Caco-2 (cell line): ENCODE data around the gene HDAC2. TPM values are rescaled to one million over a fixed set of nuclear protein-coding genes. Genes with fewer than 3 reads are reported as not detected.

ENCODE experiments used
- BruUV-seq: library from RNA; stranded (reverse); fragments of 400-500 nt; replicated peaks from 2 replicates; lab custom pipeline; 2021; lab: Mats Ljungman, UMichigan
- CTCF ChIA-PET: fragments of 300-600 bp; sonication (Branson Sonifier 250); formaldehyde crosslinking; loops from one replicate; lab custom pipeline; 2022; ENCODE audit warnings: antibody characterized with exemption; lab: Charles Lee
- POLR2A ChIA-PET: fragments of 300-600 bp; sonication (Branson Sonifier 250); formaldehyde crosslinking; loops from one replicate; lab custom pipeline; 2022; ENCODE audit warnings: antibody characterized with exemption; lab: Charles Lee
- DNase-seq, 2 experiments: peaks; one replicate each; pipeline versions ENCODE4 v3.0.0 to v3.0.0-alpha.2; 2020 to 2022
- H3K27me3 ChIP-seq: replicated peaks from 2 replicates; pipeline ENCODE4 v1.6.0; 2011; ENCODE audit warnings: low read length; ENCODE audit not compliant: control insufficient read depth, insufficient read depth
- H3K36me3 ChIP-seq: 2 replicates; pipeline ENCODE4 v1.5.1; 2011; ENCODE audit warnings: low read length; ENCODE audit not compliant: control insufficient read depth, insufficient read depth
- H3K4me1 ChIP-seq: fragments of 250-450 bp; sonication (Bioruptor Pico); 2 replicates; pipeline ENCODE4 v1.5.1; 2020; ENCODE audit warnings: mild to moderate bottlenecking
- H3K4me3 ChIP-seq: 2 replicates; pipeline ENCODE4 v1.5.1; 2011; ENCODE audit warnings: low read depth, mild to moderate bottlenecking, control low read depth, low read length
- H3K9me3 ChIP-seq: fragments of 250-450 bp; sonication (Bioruptor Pico); 2 replicates; pipeline ENCODE4 v1.5.1; 2020; ENCODE audit warnings: mild to moderate bottlenecking, moderate library complexity
- H3K27ac Mint-ChIP-seq: one replicate; pipeline ENCODE4 v1.8.0; 2022; ENCODE audit warnings: mixed read lengths; ENCODE audit not compliant: unreplicated experiment
- H3K27me3 Mint-ChIP-seq: one replicate; pipeline ENCODE4 v1.8.0; 2022; ENCODE audit warnings: mixed read lengths; ENCODE audit not compliant: insufficient read depth, unreplicated experiment
- H3K36me3 Mint-ChIP-seq: one replicate; pipeline ENCODE4 v1.8.0; 2022; ENCODE audit warnings: mild to moderate bottlenecking, mixed read lengths; ENCODE audit not compliant: insufficient read depth, unreplicated experiment
- H3K4me1 Mint-ChIP-seq: one replicate; pipeline ENCODE4 v1.8.0; 2022; ENCODE audit warnings: low read depth, mixed read lengths; ENCODE audit not compliant: unreplicated experiment
- H3K4me3 Mint-ChIP-seq: one replicate; pipeline ENCODE4 v1.8.0; 2022; ENCODE audit warnings: mild to moderate bottlenecking, moderate library complexity, mixed read lengths; ENCODE audit not compliant: unreplicated experiment
- H3K9me3 Mint-ChIP-seq: one replicate; pipeline ENCODE4 v1.8.0; 2022; ENCODE audit warnings: mixed read lengths; ENCODE audit not compliant: unreplicated experiment
- CTCF ChIP-seq, 2 experiments: fragments of 200-600 bp in 1 of 2; IDR thresholded peaks; 1 replicate in 1 of 2; 2 replicates in 1 of 2; pipeline versions ENCODE4 v1.5.1 to v1.8.0; 2011 to 2022; ENCODE audit warnings: antibody characterized with exemption in 1 of 2, control low read depth in 1 of 2, inconsistent platforms in 1 of 2, low read depth in 1 of 2, low read length in 1 of 2, mild to moderate bottlenecking in 1 of 2, moderate library complexity in 1 of 2; ENCODE audit not compliant: insufficient read depth in 1 of 2, severe bottlenecking in 1 of 2, unreplicated experiment in 1 of 2
- intact Hi-C: fragments of 100-400 bp; cut with micrococcal nuclease; formaldehyde crosslinking; loops from one replicate; pipeline ENCODE4 v1.10.0; 2022; ENCODE audit not compliant: unreplicated experiment
- total RNA-seq: library from RNA; stranded (reverse); gene quantifications from 2 replicates; pipeline ENCODE4 v1.2.3, GENCODE V29; 2022

The HDAC2 gene
- total RNA-seq, 1 experiment from 2014 or later, result 201 TPM

- H3K36me3 ChIP-seq, result no peaks in the 10 kb centered on the region
- H3K27me3 ChIP-seq, result no peaks in the 10 kb centered on the region
- DNase-seq, result no peak
- ChIA-PET CTCF (interaction anchor here (1.0 to 1.6 kb wide), 5 partner anchors 29 to 1029 kb away, joined by 3 to 12 read pairs (median 4); no protein-coding TSS in a partner anchor), POLR2A (no interaction called here)
- peaks cover 8% of the 10 kb centered on the region for H3K4me1 Mint-ChIP-seq
- no peaks in the 10 kb centered on the region for H3K27me3 Mint-ChIP-seq
- H3K27ac Mint-ChIP-seq, result no peak overlapping the region
- no peak overlapping the region for H3K4me3 ChIP-seq
- intact Hi-C loops, result loop anchor here (1.0 to 10.0 kb wide), 3 partner anchors 774 to 1128 kb away; no protein-coding TSS in a partner anchor
- no peak overlapping the region for H3K4me3 Mint-ChIP-seq
- no TSS peak for BruUV-seq
- no peak for TF ChIP-seq CTCF (IDR thresholded peaks at IDR 0.05; ENCODE audit: insufficient read depth in 1 of 2, low read depth in 1 of 2, low read length in 1 of 2, severe bottlenecking in 1 of 2, unreplicated experiment in 1 of 2)
- H3K9me3 ChIP-seq, result no peaks in the 10 kb centered on the region
- H3K4me1 ChIP-seq, result peaks cover 5% of the 10 kb centered on the region; the same call in 1 of the 2 replicates
- no peaks in the 10 kb centered on the region for H3K9me3 Mint-ChIP-seq
- peaks cover 4% of the 10 kb centered on the region for H3K36me3 Mint-ChIP-seq
Observed at GRCh38 chr6:113908801-113909200, 62.1 kb downstream of the HDAC2 start.

- intact Hi-C loops, result loop anchor here (10.0 kb wide), 1 partner anchor 772 kb away; no protein-coding TSS in a partner anchor
- H3K4me3 Mint-ChIP-seq, result no peak overlapping the region
- no peaks in the 10 kb centered on the region for H3K27me3 Mint-ChIP-seq
- no peak overlapping the region for H3K4me3 ChIP-seq
- H3K36me3 ChIP-seq, result no peaks in the 10 kb centered on the region
- POLR2A ChIA-PET, result no interaction called here
- H3K27me3 ChIP-seq, result no peaks in the 10 kb centered on the region
- no peaks in the 10 kb centered on the region for H3K9me3 ChIP-seq
- no peak for TF ChIP-seq CTCF (IDR thresholded peaks at IDR 0.05; ENCODE audit: insufficient read depth in 1 of 2, low read depth in 1 of 2, low read length in 1 of 2, severe bottlenecking in 1 of 2, unreplicated experiment in 1 of 2)
- H3K27ac Mint-ChIP-seq, result no peak overlapping the region
- CTCF ChIA-PET, result interaction anchor here (0.6 kb wide), 1 partner anchor 49 kb away, joined by 3 read pairs; no protein-coding TSS in a partner anchor
- DNase-seq, result no peak
- BruUV-seq, result no TSS peak
- H3K9me3 Mint-ChIP-seq, result no peaks in the 10 kb centered on the region
- H3K4me1 ChIP-seq, result peaks cover 5% of the 10 kb centered on the region; the same call in 1 of the 2 replicates
- H3K4me1 Mint-ChIP-seq, result peaks cover 8% of the 10 kb centered on the region
- H3K36me3 Mint-ChIP-seq, result peaks cover 4% of the 10 kb centered on the region
Observed at GRCh38 chr6:113907102-113907815, 63.7 kb downstream of the HDAC2 start.

- DNase-seq, result no peak
- H3K27ac Mint-ChIP-seq, result no peak overlapping the region
- Histone ChIP-seq H3K9me3 (no peaks in the 10 kb centered on the region), H3K4me3 (no peak overlapping the region), H3K4me1 (peaks cover 6% of the 10 kb centered on the region; the same call in 1 of the 2 replicates), H3K36me3 (no peaks in the 10 kb centered on the region), H3K27me3 (no peaks in the 10 kb centered on the region)
- peaks cover 9% of the 10 kb centered on the region for H3K9me3 Mint-ChIP-seq
- peaks cover 1% of the 10 kb centered on the region for H3K36me3 Mint-ChIP-seq
- TF ChIP-seq CTCF (IDR thresholded peaks at IDR 0.05; ENCODE audit: insufficient read depth in 1 of 2, low read depth in 1 of 2, low read length in 1 of 2, severe bottlenecking in 1 of 2, unreplicated experiment in 1 of 2), result no peak
- H3K4me3 Mint-ChIP-seq, result no peak overlapping the region
- intact Hi-C loops, result loop anchor here (10.0 kb wide), 1 partner anchor 769 kb away; no protein-coding TSS in a partner anchor
- no peaks in the 10 kb centered on the region for H3K27me3 Mint-ChIP-seq
- CTCF ChIA-PET, result no interaction called here
- POLR2A ChIA-PET, result no interaction called here
- H3K4me1 Mint-ChIP-seq, result peaks cover 4% of the 10 kb centered on the region
- BruUV-seq, result no TSS peak
Observed at GRCh38 chr6:113903666-113904330, 67.2 kb downstream of the HDAC2 start.
